Lower leg skin (tissue), 4 donors: ENCODE results near the gene RCAN3. TPM values are rescaled to one million over a fixed set of nuclear protein-coding genes. Genes with fewer than 3 reads are reported as not detected.

Source experiments
- DNase-seq, 2 donors: peaks; one replicate each; pipeline ENCODE4 v3.0.0-alpha.2; 2019; ENCODE audit warnings: low spot score in 2 of 2
- H3K4me3 ChIP-seq: fragments of 200-600 bp; sonication (generic); 2 replicates; pipeline ENCODE4 v1.5.1; 2017; ENCODE audit warnings: mild to moderate bottlenecking, low read depth; ENCODE audit not compliant: poor library complexity, severe bottlenecking
- CTCF ChIP-seq, 3 donors: fragments of 450-650 bp; IDR thresholded peaks; one replicate each; pipeline ENCODE4 v1.5.1; 2016; ENCODE audit warnings: antibody characterized with exemption in 3 of 3, mild to moderate bottlenecking in 3 of 3, moderate library complexity in 2 of 3
- POLR2A ChIP-seq, 2 donors: fragments of 450-650 bp; IDR thresholded peaks; one replicate each; pipeline ENCODE4 v1.6.1; 2016 to 2017; ENCODE audit warnings: antibody characterized with exemption in 2 of 2, mild to moderate bottlenecking in 1 of 2, moderate library complexity in 1 of 2
- WGBS, 2 donors: methylation state at CpG; one replicate each; pipeline ENCODE4 v1.1.5; 2018; 5-methylcytosine and 5-hydroxymethylcytosine counted together
- intact Hi-C: fragments of 100-400 bp; cut with DNase I; formaldehyde crosslinking; loops from one replicate; pipeline ENCODE4 v1.15.0; 2023; ENCODE audit warnings: low total_unique reads
- total RNA-seq, 4 donors: library from RNA; depleted of rRNA; stranded (reverse); fragments of >200 nt; gene quantifications; one replicate each; pipeline ENCODE4 v1.1.0, GENCODE V29; 2016

The RCAN3 gene
- total RNA-seq, 4 donors from 2014 or later, result 24.0 to 38.0 (median 29.4) TPM

- no peak for DNase-seq
- H3K4me3 ChIP-seq, result no peak overlapping the region
- intact Hi-C loops, result no loop called here
- TF ChIP-seq POLR2A (IDR thresholded peaks at IDR 0.05) (no peak), CTCF (IDR thresholded peaks at IDR 0.05) (no peak)
- 58 to 62% methylated on average over 6 of the region's 6 CpGs for WGBS, 2 donors
Observed at GRCh38 chr1:24584171-24584647, 81.6 kb downstream of the RCAN3 start.

- intact Hi-C loops, result no loop called here
- DNase-seq, result no peak
- 86 to 88% methylated on average over 10 of the region's 10 CpGs for WGBS, 2 donors
- TF ChIP-seq POLR2A (IDR thresholded peaks at IDR 0.05) (no peak), CTCF (IDR thresholded peaks at IDR 0.05) (no peak)
- no peak overlapping the region for H3K4me3 ChIP-seq
Observed at GRCh38 chr1:24586119-24586518, 83.5 kb downstream of the RCAN3 start.

GRCh38 chr1:24586970-24587820 is 84.6 kb downstream of the RCAN3 start:
- no peak overlapping the region for H3K4me3 ChIP-seq
- WGBS, 2 donors, result 28 to 29% methylated on average over 9 of the region's 9 CpGs
- peak in 1 of 2 donors; percentile 29 for DNase-seq
- TF ChIP-seq POLR2A (IDR thresholded peaks at IDR 0.05) (no peak), CTCF (IDR thresholded peaks at IDR 0.05) (no peak)
- intact Hi-C loops, result no loop called here

- TF ChIP-seq POLR2A (IDR thresholded peaks at IDR 0.05), result no peak
- no peak for TF ChIP-seq CTCF (IDR thresholded peaks at IDR 0.05)
- 77 to 78% methylated on average over 5 of the region's 5 CpGs for WGBS, 2 donors
- DNase-seq, result no peak
- H3K4me3 ChIP-seq, result no peak overlapping the region
- intact Hi-C loops, result no loop called here
Observed at GRCh38 chr1:24588573-24588972, 85.9 kb downstream of the RCAN3 start.

- 61 to 67% methylated on average over 3 of the region's 3 CpGs for WGBS, 2 donors
- intact Hi-C loops, result no loop called here
- no peak overlapping the region for H3K4me3 ChIP-seq
- DNase-seq, result no peak
- no peak for TF ChIP-seq POLR2A (IDR thresholded peaks at IDR 0.05)
- no peak for TF ChIP-seq CTCF (IDR thresholded peaks at IDR 0.05)
Observed at GRCh38 chr1:24589200-24589599, 86.6 kb downstream of the RCAN3 start.

Other genes starting within 250 kb of the RCAN3 start
- gene GRHL3, start 183.5 kb upstream of the RCAN3 start, total RNA-seq, result 100 to 1,000 TPM; 141 to 205 (median 171) TPM
- gene STPG1, start 89.1 kb upstream of the RCAN3 start, total RNA-seq, result 1 to 10 TPM; 3.6 to 8.5 (median 6.4) TPM
- gene NIPAL3, start 87.0 kb upstream of the RCAN3 start, total RNA-seq, result 10 to 100 TPM; 37.3 to 67.1 (median 57.5) TPM
- 1 to 10 TPM in 1 of 4 donors, under 1 TPM in 3; 0.21 to 1.3 (median 0.60) TPM for gene NCMAP, start 53.3 kb downstream of the RCAN3 start, total RNA-seq
- 100 to 1,000 TPM in 1 of 4 donors, 10 to 100 TPM in 3; 53.3 to 118 (median 83.3) TPM for gene SRRM1, start 140.5 kb downstream of the RCAN3 start, total RNA-seq
- gene CLIC4, start 242.6 kb downstream of the RCAN3 start, total RNA-seq, result 10 to 100 TPM; 32.0 to 97.3 (median 60.7) TPM